ENCODE data around the gene MYH14.

DNA sequence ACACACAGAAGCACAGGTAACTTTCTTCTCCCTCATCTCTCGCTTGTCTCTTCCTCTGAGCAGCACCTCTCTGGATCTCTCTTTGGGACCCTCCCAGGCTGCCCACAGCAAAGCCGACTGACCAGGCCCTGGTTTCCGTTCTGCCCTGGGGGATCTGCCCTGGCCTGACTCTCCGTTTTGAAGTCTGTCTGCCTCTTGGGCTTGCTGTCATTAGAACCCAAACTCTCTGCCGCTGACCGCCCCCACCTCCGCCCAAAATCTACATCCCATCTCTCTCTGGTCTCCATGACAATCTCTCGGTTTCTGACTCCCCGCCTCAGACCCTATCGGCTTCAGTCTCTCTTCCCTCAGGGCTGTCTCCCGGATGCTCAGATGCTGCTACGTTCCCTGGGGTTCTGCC, 118.8 kb downstream of the MYH14 start:
- TF ChIP-seq, protein P1, sequence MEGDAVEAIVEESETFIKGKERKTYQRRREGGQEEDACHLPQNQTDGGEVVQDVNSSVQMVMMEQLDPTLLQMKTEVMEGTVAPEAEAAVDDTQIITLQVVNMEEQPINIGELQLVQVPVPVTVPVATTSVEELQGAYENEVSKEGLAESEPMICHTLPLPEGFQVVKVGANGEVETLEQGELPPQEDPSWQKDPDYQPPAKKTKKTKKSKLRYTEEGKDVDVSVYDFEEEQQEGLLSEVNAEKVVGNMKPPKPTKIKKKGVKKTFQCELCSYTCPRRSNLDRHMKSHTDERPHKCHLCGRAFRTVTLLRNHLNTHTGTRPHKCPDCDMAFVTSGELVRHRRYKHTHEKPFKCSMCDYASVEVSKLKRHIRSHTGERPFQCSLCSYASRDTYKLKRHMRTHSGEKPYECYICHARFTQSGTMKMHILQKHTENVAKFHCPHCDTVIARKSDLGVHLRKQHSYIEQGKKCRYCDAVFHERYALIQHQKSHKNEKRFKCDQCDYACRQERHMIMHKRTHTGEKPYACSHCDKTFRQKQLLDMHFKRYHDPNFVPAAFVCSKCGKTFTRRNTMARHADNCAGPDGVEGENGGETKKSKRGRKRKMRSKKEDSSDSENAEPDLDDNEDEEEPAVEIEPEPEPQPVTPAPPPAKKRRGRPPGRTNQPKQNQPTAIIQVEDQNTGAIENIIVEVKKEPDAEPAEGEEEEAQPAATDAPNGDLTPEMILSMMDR (conservative IDR thresholded peaks at IDR 0.05 in 1 of 2, IDR thresholded peaks at IDR 0.05 in 1 of 2; ENCODE audit: low read depth in 1 of 2, low read length in 2 of 2): no peak
- no peak for TF ChIP-seq EZH2 (IDR thresholded peaks at IDR 0.05; ENCODE audit: low read length, missing control alignments)
